Measurements from ENCODE around the gene GSTM2. TPM values are rescaled to one million over a fixed set of nuclear protein-coding genes. Genes with fewer than 3 reads are reported as not detected.
"Not testable (repeated sequence)": the region's sequence is repeated elsewhere in the genome, so short reads cannot be mapped to it uniquely, and the experiment has no call there.

The GSTM2 gene
- total and polyA plus RNA-seq, 2 donors (not counting 1 experiment from before 2014, with no cell fraction given) = 42.9 to 94.4 TPM

DNA sequence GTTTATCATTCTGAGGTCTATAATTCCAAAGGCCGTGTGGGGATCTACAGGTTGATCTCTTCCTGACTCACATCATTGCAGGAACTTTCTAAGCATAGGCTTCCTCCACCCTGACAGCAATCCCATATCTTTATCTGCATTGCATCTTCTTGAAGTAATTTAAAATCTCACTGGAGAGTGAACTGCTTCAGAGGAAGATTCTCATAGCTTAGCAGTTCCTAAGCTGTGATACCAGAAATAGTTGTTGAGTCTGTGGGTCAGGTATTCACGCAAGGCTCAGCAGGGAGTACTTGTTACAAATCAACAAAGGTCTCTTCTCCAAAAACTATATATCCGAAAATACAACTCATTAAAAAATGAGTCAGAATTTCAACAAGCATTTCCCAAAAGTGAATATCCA, 27.3 kb downstream of the GSTM2 start:
- H3K9me3 ChIP-seq (ENCODE audit: control extremely low read depth in 1 of 3, control insufficient read depth in 2 of 3, insufficient read depth in 1 of 3, low read length in 2 of 3); H4K20me1 ChIP-seq (ENCODE audit: control insufficient read depth, insufficient read depth, low read length, poor library complexity, severe bottlenecking); H3K4me1 ChIP-seq (ENCODE audit: control insufficient read depth in 2 of 2, insufficient read depth in 2 of 2, low read length in 2 of 2); H3K9me3 Mint-ChIP-seq (ENCODE audit: insufficient read depth); H3K4me2 ChIP-seq (replicated peaks; ENCODE audit: low read depth, low read length, poor library complexity, severe bottlenecking); H3K36me3 ChIP-seq (replicated peaks in 1 of 2; ENCODE audit: control extremely low read depth in 1 of 2, control insufficient read depth in 1 of 2, extremely low read depth in 1 of 2, insufficient read depth in 2 of 2, low read length in 1 of 2); H3K4me3 Mint-ChIP-seq; H3K79me2 ChIP-seq (ENCODE audit: control insufficient read depth, insufficient read depth, low read length); H3K4me3 ChIP-seq (ENCODE audit: control extremely low read depth in 1 of 5, extremely low read depth in 1 of 5, insufficient read depth in 1 of 5, low read depth in 2 of 5, low read length in 4 of 5); intact Hi-C loops (cut with micrococcal nuclease); H3K27ac Mint-ChIP-seq; DNase-seq; H3K4me1 Mint-ChIP-seq; H3K9ac ChIP-seq (ENCODE audit: low read length); POLR2A ChIA-PET; H2AFZ ChIP-seq (ENCODE audit: insufficient read depth, low read depth, low read length, poor library complexity, severe bottlenecking); H3K27me3 Mint-ChIP-seq; H3K27me3 ChIP-seq (replicated peaks in 1 of 4; ENCODE audit: control extremely low read depth in 1 of 4, control insufficient read depth in 3 of 4, insufficient read depth in 4 of 4, low read length in 3 of 4); ATAC-seq (ENCODE audit: low read depth); H3K27ac ChIP-seq (ENCODE audit: low read length in 2 of 2): not testable (repeated sequence)
- CTCF ChIA-PET = interaction anchor here (1.1 kb wide), 1 partner anchor 55 kb away, joined by 4 read pairs; no protein-coding TSS in a partner anchor
- WGBS (ENCODE audit: insufficient coverage) = no CpG with 5 or more reads among the region's 3 CpGs

DNA sequence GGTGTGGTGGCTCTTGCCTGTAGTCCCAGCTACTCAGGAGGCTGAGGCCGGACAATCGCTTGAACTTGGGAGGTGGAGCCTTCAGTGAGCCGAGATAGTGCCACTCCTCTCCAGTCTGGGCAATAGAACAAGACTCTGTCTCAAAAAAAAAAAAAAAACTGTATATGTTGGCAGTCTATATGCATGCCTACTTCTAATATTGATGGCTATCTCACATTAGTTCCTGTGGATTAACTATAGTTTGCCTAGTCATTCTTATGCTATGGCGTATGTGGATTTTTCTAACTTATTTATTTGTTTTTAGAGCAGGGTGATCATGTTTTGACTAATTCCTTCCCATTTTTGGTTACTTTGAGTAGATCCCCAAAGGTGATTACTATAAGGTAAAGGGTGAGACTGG, 29.2 kb downstream of the GSTM2 start:
- no peak overlapping the region for H3K4me3 Mint-ChIP-seq
- Histone ChIP-seq H3K36me3 (replicated peaks in 1 of 2; ENCODE audit: control extremely low read depth in 1 of 2, control insufficient read depth in 1 of 2, extremely low read depth in 1 of 2, insufficient read depth in 2 of 2, low read length in 1 of 2) (no peaks in the 10 kb centered on the region), H2AFZ (ENCODE audit: insufficient read depth, low read depth, low read length, poor library complexity, severe bottlenecking) (no peak overlapping the region), H4K20me1 (ENCODE audit: control insufficient read depth, insufficient read depth, low read length, poor library complexity, severe bottlenecking) (no peaks in the 10 kb centered on the region), H3K9me3 (ENCODE audit: control extremely low read depth in 1 of 3, control insufficient read depth in 2 of 3, insufficient read depth in 1 of 3, low read length in 2 of 3) (no peaks in the 10 kb centered on the region), H3K79me2 (ENCODE audit: control insufficient read depth, insufficient read depth, low read length) (no peaks in the 10 kb centered on the region), H3K4me1 (ENCODE audit: control insufficient read depth in 2 of 2, insufficient read depth in 2 of 2, low read length in 2 of 2) (no peaks in the 10 kb centered on the region), H3K27ac (ENCODE audit: low read length in 2 of 2) (no peak overlapping the region), H3K4me2 (replicated peaks; ENCODE audit: low read depth, low read length, poor library complexity, severe bottlenecking) (no peak overlapping the region), H3K4me3 (ENCODE audit: control extremely low read depth in 1 of 5, extremely low read depth in 1 of 5, insufficient read depth in 1 of 5, low read depth in 2 of 5, low read length in 4 of 5) (no peak overlapping the region), H3K9ac (ENCODE audit: low read length) (no peak overlapping the region), H3K27me3 (replicated peaks in 1 of 4; ENCODE audit: control extremely low read depth in 1 of 4, control insufficient read depth in 3 of 4, insufficient read depth in 4 of 4, low read length in 3 of 4) (no peaks in the 10 kb centered on the region)
- intact Hi-C loops (cut with micrococcal nuclease) = no loop called here
- no peak for ATAC-seq (ENCODE audit: low read depth)
- no peak overlapping the region for H3K27ac Mint-ChIP-seq
- ChIA-PET POLR2A (no interaction called here), CTCF (no interaction called here)
- no peaks in the 10 kb centered on the region for H3K27me3 Mint-ChIP-seq
- no CpG with 5 or more reads among the region's 4 CpGs for WGBS (ENCODE audit: insufficient coverage)
- no peaks in the 10 kb centered on the region for H3K4me1 Mint-ChIP-seq
- no peaks in the 10 kb centered on the region for H3K9me3 Mint-ChIP-seq (ENCODE audit: insufficient read depth)
- TF ChIP-seq, protein P1, sequence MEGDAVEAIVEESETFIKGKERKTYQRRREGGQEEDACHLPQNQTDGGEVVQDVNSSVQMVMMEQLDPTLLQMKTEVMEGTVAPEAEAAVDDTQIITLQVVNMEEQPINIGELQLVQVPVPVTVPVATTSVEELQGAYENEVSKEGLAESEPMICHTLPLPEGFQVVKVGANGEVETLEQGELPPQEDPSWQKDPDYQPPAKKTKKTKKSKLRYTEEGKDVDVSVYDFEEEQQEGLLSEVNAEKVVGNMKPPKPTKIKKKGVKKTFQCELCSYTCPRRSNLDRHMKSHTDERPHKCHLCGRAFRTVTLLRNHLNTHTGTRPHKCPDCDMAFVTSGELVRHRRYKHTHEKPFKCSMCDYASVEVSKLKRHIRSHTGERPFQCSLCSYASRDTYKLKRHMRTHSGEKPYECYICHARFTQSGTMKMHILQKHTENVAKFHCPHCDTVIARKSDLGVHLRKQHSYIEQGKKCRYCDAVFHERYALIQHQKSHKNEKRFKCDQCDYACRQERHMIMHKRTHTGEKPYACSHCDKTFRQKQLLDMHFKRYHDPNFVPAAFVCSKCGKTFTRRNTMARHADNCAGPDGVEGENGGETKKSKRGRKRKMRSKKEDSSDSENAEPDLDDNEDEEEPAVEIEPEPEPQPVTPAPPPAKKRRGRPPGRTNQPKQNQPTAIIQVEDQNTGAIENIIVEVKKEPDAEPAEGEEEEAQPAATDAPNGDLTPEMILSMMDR (IDR thresholded peaks at IDR 0.05) = no peak
- TF ChIP-seq EZH2 (IDR thresholded peaks at IDR 0.05; ENCODE audit: borderline replicate concordance, insufficient read depth, low read depth, low read length, poor library complexity, severe bottlenecking) = no peak
- no peak for DNase-seq

DNA sequence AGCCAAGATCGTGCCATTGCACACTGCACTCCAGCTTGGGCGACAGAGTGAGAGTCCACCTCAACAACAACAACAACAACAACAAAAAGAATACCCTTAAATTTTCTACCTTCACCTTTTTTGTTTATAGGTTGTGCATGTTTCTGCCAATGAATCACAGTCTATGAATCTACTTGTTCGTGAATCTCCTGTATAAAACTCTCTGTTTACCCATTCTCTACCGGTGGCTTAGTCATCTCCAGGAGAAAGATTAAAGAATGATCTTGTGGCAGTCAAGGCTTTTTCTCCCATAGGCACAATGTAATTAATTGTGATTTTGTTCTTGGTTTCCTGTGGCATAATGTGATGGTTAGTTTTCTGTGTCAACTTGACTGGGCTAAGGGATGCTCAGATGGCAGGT, 30.0 kb downstream of the GSTM2 start:
- H3K27ac ChIP-seq (ENCODE audit: low read length in 2 of 2); H3K27ac Mint-ChIP-seq; H3K36me3 ChIP-seq (replicated peaks in 1 of 2; ENCODE audit: control extremely low read depth in 1 of 2, control insufficient read depth in 1 of 2, extremely low read depth in 1 of 2, insufficient read depth in 2 of 2, low read length in 1 of 2); CTCF ChIA-PET; H3K27me3 Mint-ChIP-seq; POLR2A ChIA-PET; H3K4me1 Mint-ChIP-seq; H3K4me3 ChIP-seq (ENCODE audit: control extremely low read depth in 1 of 5, extremely low read depth in 1 of 5, insufficient read depth in 1 of 5, low read depth in 2 of 5, low read length in 4 of 5); H3K9ac ChIP-seq (ENCODE audit: low read length); H4K20me1 ChIP-seq (ENCODE audit: control insufficient read depth, insufficient read depth, low read length, poor library complexity, severe bottlenecking); H3K4me3 Mint-ChIP-seq; DNase-seq; H3K4me1 ChIP-seq (ENCODE audit: control insufficient read depth in 2 of 2, insufficient read depth in 2 of 2, low read length in 2 of 2); H3K9me3 ChIP-seq (ENCODE audit: control extremely low read depth in 1 of 3, control insufficient read depth in 2 of 3, insufficient read depth in 1 of 3, low read length in 2 of 3); ATAC-seq (ENCODE audit: low read depth); H3K4me2 ChIP-seq (replicated peaks; ENCODE audit: low read depth, low read length, poor library complexity, severe bottlenecking); H2AFZ ChIP-seq (ENCODE audit: insufficient read depth, low read depth, low read length, poor library complexity, severe bottlenecking); intact Hi-C loops (cut with micrococcal nuclease); H3K79me2 ChIP-seq (ENCODE audit: control insufficient read depth, insufficient read depth, low read length); H3K27me3 ChIP-seq (replicated peaks in 1 of 4; ENCODE audit: control extremely low read depth in 1 of 4, control insufficient read depth in 3 of 4, insufficient read depth in 4 of 4, low read length in 3 of 4); H3K9me3 Mint-ChIP-seq (ENCODE audit: insufficient read depth): not testable (repeated sequence)
- WGBS (ENCODE audit: insufficient coverage) = no CpG with 5 or more reads among the region's 4 CpGs
